Stomach (tissue), 9 donors: ENCODE data around the gene SDK2. TPM values are rescaled to one million over a fixed set of nuclear protein-coding genes. Genes with fewer than 3 reads are reported as not detected.
A peak's percentile ranks its signal among the peaks of the same experiment; 100 is the strongest.

Source experiments
- DNase-seq, 2 donors: peaks; one replicate each; pipeline versions ENCODE4 v3.0.0 to v3.0.0-alpha.2; 2013 to 2019
- H3K27ac ChIP-seq, 5 donors: fragments of 200-600 bp in 4 of 5; sonication (generic) in 4 of 5; one replicate each; pipeline ENCODE4 v1.5.1; 2013 to 2019; ENCODE audit warnings: mild to moderate bottlenecking in 1 of 5, moderate library complexity in 1 of 5
- H3K27me3 ChIP-seq, 3 donors: fragments of 200-600 bp; sonication (generic); one replicate each; pipeline ENCODE4 v1.5.1; 2017 to 2019; ENCODE audit warnings: mixed run types in 1 of 3
- H3K36me3 ChIP-seq, 4 donors: fragments of 200-600 bp; sonication (generic); 1 replicate in 3 of 4; 2 replicates in 1 of 4; pipeline ENCODE4 v1.5.1; 2016 to 2019
- H3K4me1 ChIP-seq, 4 donors: fragments of 200-600 bp; sonication (generic); one replicate each; pipeline ENCODE4 v1.5.1; 2016 to 2019
- H3K4me3 ChIP-seq, 4 donors: fragments of 200-600 bp; sonication (generic) in 3 of 4; one replicate each; pipeline ENCODE4 v1.5.1; 2016 to 2019; ENCODE audit warnings: mild to moderate bottlenecking in 1 of 4
- H3K9me3 ChIP-seq, 4 donors: fragments of 200-600 bp; sonication (generic); one replicate each; pipeline ENCODE4 v1.5.1; 2016 to 2019
- EP300 ChIP-seq: sonication (generic); formaldehyde crosslinking; IDR thresholded peaks from one replicate; pipeline ENCODE4 v1.6.1; 2017; ENCODE audit warnings: antibody characterized with exemption
- POLR2A ChIP-seq, 4 donors: fragments of 450-650 bp; IDR thresholded peaks; one replicate each; pipeline ENCODE4 v1.6.1; 2016; ENCODE audit warnings: antibody characterized with exemption in 4 of 4, control low read depth in 2 of 4, mild to moderate bottlenecking in 1 of 4, moderate library complexity in 1 of 4
- POLR2AphosphoS5 ChIP-seq, 3 donors: sonication (generic); formaldehyde crosslinking; IDR thresholded peaks; one replicate each; pipeline ENCODE4 v1.6.1; 2016; ENCODE audit warnings: antibody characterized with exemption in 3 of 3
- WGBS, 5 donors: extraction: QIAGEN DNeasy Blood & Tissue Kit in 3 of 5; methylation state at CpG; one replicate each; pipeline versions ENCODE4 v1.1.5 to v1.1.7; 2013 to 2018; 5-methylcytosine and 5-hydroxymethylcytosine counted together
- intact Hi-C: fragments of 100-400 bp; cut with DNase I; formaldehyde crosslinking; loops from one replicate; pipeline ENCODE4 v1.15.1; 2023; ENCODE audit warnings: low total_unique reads
- polyA plus RNA-seq, 3 donors: library from polyadenylated mRNA; stranded (reverse); fragments of 200-250 nt; gene quantifications; one replicate each; pipeline ENCODE4 v1.2.3, GENCODE V29; 2013
- total RNA-seq, 5 donors: library from RNA; depleted of rRNA; stranded (reverse); fragments of >200 nt; gene quantifications; one replicate each; pipeline versions ENCODE4 v1.1.0 to v1.2.3, GENCODE V29; 2014 to 2016
- TF ChIP-seq, protein P1 (sequence below), 7 experiments: fragments of 450-650 bp in 4 of 7; fragments of 200-600 bp in 3 of 7; sonication (generic) in 3 of 7; IDR thresholded peaks; one replicate each; pipeline ENCODE4 v1.5.1; 2016 to 2019; ENCODE audit warnings: antibody characterized with exemption in 7 of 7, control low read depth in 2 of 7, mild to moderate bottlenecking in 1 of 7
- donor health status: healthy with polysubstance abuse.
- donor health status: Bipolar disorder and iron deficiency.
- donor health status: healthy.

SDK2 gene
- total and polyA plus RNA-seq, 8 donors = under 0.01 to 9.6 (median 0.44) TPM; not detected in 1

GRCh38 chr17:73658821-73659515 is 14.7 kb upstream of the SDK2 start:
- intact Hi-C loops = no loop called here
- TF ChIP-seq EP300 = no peak
- TF ChIP-seq, protein P1, sequence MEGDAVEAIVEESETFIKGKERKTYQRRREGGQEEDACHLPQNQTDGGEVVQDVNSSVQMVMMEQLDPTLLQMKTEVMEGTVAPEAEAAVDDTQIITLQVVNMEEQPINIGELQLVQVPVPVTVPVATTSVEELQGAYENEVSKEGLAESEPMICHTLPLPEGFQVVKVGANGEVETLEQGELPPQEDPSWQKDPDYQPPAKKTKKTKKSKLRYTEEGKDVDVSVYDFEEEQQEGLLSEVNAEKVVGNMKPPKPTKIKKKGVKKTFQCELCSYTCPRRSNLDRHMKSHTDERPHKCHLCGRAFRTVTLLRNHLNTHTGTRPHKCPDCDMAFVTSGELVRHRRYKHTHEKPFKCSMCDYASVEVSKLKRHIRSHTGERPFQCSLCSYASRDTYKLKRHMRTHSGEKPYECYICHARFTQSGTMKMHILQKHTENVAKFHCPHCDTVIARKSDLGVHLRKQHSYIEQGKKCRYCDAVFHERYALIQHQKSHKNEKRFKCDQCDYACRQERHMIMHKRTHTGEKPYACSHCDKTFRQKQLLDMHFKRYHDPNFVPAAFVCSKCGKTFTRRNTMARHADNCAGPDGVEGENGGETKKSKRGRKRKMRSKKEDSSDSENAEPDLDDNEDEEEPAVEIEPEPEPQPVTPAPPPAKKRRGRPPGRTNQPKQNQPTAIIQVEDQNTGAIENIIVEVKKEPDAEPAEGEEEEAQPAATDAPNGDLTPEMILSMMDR (IDR thresholded peaks at IDR 0.05) = no peak
- TF ChIP-seq POLR2AphosphoS5 (IDR thresholded peaks at IDR 0.05) = no peak
- TF ChIP-seq POLR2A (IDR thresholded peaks at IDR 0.05) = no peak

GRCh38 chr17:73657473-73658116 is 13.3 kb upstream of the SDK2 start:
- DNase-seq = peak; percentile 65 to 72
- no peaks in the 10 kb centered on the region for H3K36me3 ChIP-seq
- H3K27ac ChIP-seq = no peak overlapping the region
- no peak overlapping the region for H3K4me3 ChIP-seq
- peaks cover 0 to 6% (median 0%) of the 10 kb centered on the region in 4 donors for H3K4me1 ChIP-seq
- H3K9me3 ChIP-seq = peaks cover 3 to 18% (median 16%) of the 10 kb centered on the region in 4 donors
- 5 to 11% (median 8%) methylated on average over 11 of the region's 11 CpGs for WGBS, 5 donors
- intact Hi-C loops = no loop called here
- TF ChIP-seq POLR2A (IDR thresholded peaks at IDR 0.05) = no peak
- TF ChIP-seq, protein P1 (IDR thresholded peaks at IDR 0.05) = peak in 5 of 7 experiments; percentile 20 to 45 (median 39)
- peaks cover 0 to 11% (median 0%) of the 10 kb centered on the region in 3 donors for H3K27me3 ChIP-seq

More at GRCh38 chr17:73658821-73659515, 14.7 kb upstream of the SDK2 start:
- no peak overlapping the region for H3K27ac ChIP-seq
- H3K36me3 ChIP-seq = no peaks in the 10 kb centered on the region
- peaks cover 0 to 6% (median 0%) of the 10 kb centered on the region in 4 donors for H3K4me1 ChIP-seq
- 76 to 82% (median 79%) methylated on average over 11 to 12 of the region's 12 CpGs for WGBS, 5 donors
- H3K27me3 ChIP-seq = peaks cover 0 to 18% (median 0%) of the 10 kb centered on the region in 3 donors
- H3K4me3 ChIP-seq = no peak overlapping the region
- DNase-seq = no peak
- H3K9me3 ChIP-seq = peaks cover under 1 to 6% (median 5%) of the 10 kb centered on the region in 4 donors

- Histone ChIP-seq H3K9me3 (peaks cover 3 to 18% (median 16%) of the 10 kb centered on the region in 4 donors), H3K4me3 (no peak overlapping the region), H3K36me3 (no peaks in the 10 kb centered on the region), H3K4me1 (peaks cover 0 to 6% (median 0%) of the 10 kb centered on the region in 4 donors), H3K27me3 (peaks cover 0 to 18% (median 0%) of the 10 kb centered on the region in 3 donors), H3K27ac (no peak overlapping the region)
- intact Hi-C loops = no loop called here
- DNase-seq = no peak
- whole genome bisulfite sequencing, 5 donors = 82 to 93% (median 89%) methylated on average over 5 of the region's 5 CpGs
- no peak for TF ChIP-seq POLR2AphosphoS5 (IDR thresholded peaks at IDR 0.05)
- no peak for TF ChIP-seq EP300
- TF ChIP-seq, protein P1 (IDR thresholded peaks at IDR 0.05) = no peak
- TF ChIP-seq POLR2A (IDR thresholded peaks at IDR 0.05) = no peak
These were observed 10.0 kb upstream of the SDK2 start for GRCh38 chr17:73654241-73654640.

DNA sequence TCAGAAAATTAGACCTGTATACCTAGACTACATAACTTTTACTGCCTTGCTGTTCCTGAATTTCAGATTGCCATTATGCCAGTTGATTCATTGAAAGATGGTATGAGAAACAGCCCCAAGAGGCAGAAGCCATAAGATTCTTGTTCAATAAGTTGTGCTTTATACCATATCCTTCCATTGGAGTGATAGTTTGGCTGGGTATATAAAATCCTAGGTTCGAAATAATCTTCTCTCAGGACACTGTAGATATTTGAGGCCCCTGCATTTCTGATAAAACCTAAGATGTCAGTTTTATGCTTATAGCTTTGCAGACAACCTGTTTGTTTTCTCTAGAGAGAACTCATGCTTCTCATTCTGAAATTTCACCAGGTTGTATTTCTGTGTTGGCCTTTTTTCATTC is 9.6 kb upstream of the SDK2 start:
- intact Hi-C loops = no loop called here
- peaks cover 0 to 21% (median 0%) of the 10 kb centered on the region in 3 donors for H3K27me3 ChIP-seq
- TF ChIP-seq, protein P1 (IDR thresholded peaks at IDR 0.05) = no peak
- no peak for TF ChIP-seq EP300
- TF ChIP-seq POLR2A (IDR thresholded peaks at IDR 0.05) = no peak
- no peak for TF ChIP-seq POLR2AphosphoS5 (IDR thresholded peaks at IDR 0.05)
- DNase-seq = no peak
- WGBS, 5 donors = 65 to 95% (median 80%) methylated on average over 1 of the region's 1 CpG
- H3K36me3 ChIP-seq = no peaks in the 10 kb centered on the region
- no peak overlapping the region for H3K27ac ChIP-seq
- H3K4me3 ChIP-seq = no peak overlapping the region
- peaks cover 0 to 6% (median 0%) of the 10 kb centered on the region in 4 donors for H3K4me1 ChIP-seq
- H3K9me3 ChIP-seq = peaks cover 3 to 18% (median 16%) of the 10 kb centered on the region in 4 donors
